HG03575 (cell line): ENCODE results near the gene KRTAP10-2.

Experiments used
- ATAC-seq: cut with Tn5 transposase; IDR thresholded peaks from one replicate; pipeline ENCODE4 v1.9.1; 2021; ENCODE audit not compliant: unreplicated experiment, insufficient number of reproducible peaks, low FRiP score; ENCODE audit errors: extremely low read depth

The KRTAP10-2 gene

GRCh38 chr21:44530221-44530902 is 20.9 kb downstream of the KRTAP10-2 start:
- no peak for ATAC-seq

- no peak for ATAC-seq
Observed at GRCh38 chr21:44529503-44530125, 21.7 kb downstream of the KRTAP10-2 start.

GRCh38 chr21:44529011-44529421 is 22.3 kb downstream of the KRTAP10-2 start:
- ATAC-seq, result no peak

GRCh38 chr21:44528634-44528995 is 22.7 kb downstream of the KRTAP10-2 start:
- ATAC-seq, result no peak

GRCh38 chr21:44527983-44528633 is 23.2 kb downstream of the KRTAP10-2 start:
- no peak for ATAC-seq

GRCh38 chr21:44527156-44527982 is 23.9 kb downstream of the KRTAP10-2 start:
- ATAC-seq, result no peak

GRCh38 chr21:44526096-44526997 is 25.0 kb downstream of the KRTAP10-2 start:
- ATAC-seq, result no peak

- ATAC-seq, result no peak
Observed at GRCh38 chr21:44525391-44526095, 25.8 kb downstream of the KRTAP10-2 start.

GRCh38 chr21:44524414-44525371 is 26.6 kb downstream of the KRTAP10-2 start:
- no peak for ATAC-seq

- no peak for ATAC-seq
Observed at GRCh38 chr21:44523567-44524413, 27.5 kb downstream of the KRTAP10-2 start.

- no peak for ATAC-seq
Observed at GRCh38 chr21:44522753-44523204, 28.5 kb downstream of the KRTAP10-2 start.

- no peak for ATAC-seq
Observed at GRCh38 chr21:44521928-44522752, 29.2 kb downstream of the KRTAP10-2 start.

- ATAC-seq, result no peak
Observed at GRCh38 chr21:44521301-44521927, 29.9 kb downstream of the KRTAP10-2 start.

- no peak for ATAC-seq
Observed at GRCh38 chr21:44520326-44521300, 30.7 kb downstream of the KRTAP10-2 start.
